CD4-positive, alpha-beta T cell treated with Interleukin-4 for 1 hour (primary cell): ENCODE results near the gene SPEG.
A peak's percentile ranks its signal among the peaks of the same experiment; 100 is the strongest.

ENCODE experiments used
- DNase-seq, 2 donors: peaks; one replicate each; pipeline ENCODE4 v3.0.0-alpha.2; 2020 to 2022

Gene SPEG

DNA sequence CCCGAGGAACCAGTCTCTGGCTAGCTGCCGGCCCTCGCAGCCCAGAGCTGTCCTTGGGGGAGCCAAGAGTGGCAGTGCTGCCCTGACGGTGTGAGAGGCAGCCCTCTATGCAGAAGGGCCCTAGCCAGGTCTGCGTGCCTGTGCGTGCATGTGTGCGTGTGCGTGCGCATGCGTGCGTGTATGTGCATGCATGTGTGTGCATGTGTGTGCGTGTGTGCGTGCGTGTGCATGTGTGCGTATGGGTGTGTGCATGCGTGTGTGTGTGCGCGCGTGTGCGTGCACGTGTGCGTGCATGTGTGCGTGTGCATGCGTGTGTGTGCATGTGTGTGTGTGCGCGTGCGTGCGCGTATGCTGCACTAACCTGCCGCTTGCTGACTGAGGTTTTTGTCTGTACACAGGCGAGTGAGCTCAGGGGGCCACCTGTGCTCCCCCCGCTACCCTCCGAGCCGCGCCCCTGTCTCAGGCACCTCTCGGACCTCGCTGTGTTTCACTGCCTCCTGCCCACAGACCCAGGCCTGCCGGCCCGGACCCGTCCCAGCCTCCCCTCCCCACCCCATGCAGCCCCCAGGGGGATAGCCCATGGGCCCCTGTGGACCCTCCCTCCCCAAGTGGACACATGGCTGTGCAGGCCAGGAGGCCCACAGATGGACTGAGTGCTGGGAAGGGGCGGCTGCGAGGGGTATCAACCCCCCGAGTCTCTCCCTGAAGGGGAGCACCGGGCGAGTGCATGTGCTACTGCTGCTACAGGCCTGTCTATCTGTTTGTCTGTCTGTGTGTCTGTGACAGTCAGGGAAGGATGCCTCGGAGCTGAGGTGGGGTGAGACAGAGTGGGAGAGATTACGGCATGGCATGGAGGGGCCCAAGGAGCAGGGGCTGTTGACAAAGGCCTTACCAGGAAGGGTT lies 31.3 kb downstream of the SPEG start:
- DNase-seq, result no peak

DNA sequence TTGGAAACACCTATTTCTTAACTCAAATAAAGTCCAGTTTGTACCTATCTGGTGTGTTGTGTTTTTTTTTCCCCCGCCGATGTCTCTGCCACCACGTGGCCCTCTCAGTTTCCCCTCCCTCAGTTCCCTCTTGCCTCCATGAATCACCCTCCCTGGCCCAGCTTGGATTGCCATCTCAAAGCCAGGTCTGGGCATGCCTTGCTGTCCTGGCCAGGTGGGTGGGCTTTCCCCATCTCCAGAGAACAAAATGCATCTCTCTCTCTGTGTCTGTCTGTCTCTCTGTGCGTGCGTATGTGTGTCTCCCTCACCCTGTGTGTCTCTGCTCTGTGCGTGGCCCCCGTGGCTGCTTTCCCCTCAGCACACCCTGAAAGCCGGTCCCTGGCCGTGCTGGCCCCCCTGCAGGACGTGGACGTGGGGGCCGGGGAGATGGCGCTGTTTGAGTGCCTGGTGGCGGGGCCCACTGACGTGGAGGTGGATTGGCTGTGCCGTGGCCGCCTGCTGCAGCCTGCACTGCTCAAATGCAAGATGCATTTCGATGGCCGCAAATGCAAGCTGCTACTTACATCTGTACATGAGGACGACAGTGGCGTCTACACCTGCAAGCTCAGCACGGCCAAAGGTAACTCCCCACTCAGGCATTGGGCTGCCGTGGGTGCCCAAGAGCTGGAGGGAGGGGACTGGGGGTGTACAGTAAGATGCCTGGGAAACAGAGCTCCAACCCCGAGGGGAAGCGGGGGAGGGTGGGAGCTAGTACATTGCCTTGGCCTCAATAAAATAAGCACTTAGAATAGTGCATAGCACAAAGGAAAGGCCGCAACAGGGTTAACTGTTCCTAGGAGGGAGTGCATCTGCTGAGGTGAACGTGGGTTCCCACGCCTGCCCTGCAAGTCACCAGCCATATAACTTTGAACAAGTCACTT lies 32.4 kb downstream of the SPEG start:
- no peak for DNase-seq

- DNase-seq, result no peak
Observed at GRCh38 chr2:219467736-219468075, 33.1 kb downstream of the SPEG start.

DNA sequence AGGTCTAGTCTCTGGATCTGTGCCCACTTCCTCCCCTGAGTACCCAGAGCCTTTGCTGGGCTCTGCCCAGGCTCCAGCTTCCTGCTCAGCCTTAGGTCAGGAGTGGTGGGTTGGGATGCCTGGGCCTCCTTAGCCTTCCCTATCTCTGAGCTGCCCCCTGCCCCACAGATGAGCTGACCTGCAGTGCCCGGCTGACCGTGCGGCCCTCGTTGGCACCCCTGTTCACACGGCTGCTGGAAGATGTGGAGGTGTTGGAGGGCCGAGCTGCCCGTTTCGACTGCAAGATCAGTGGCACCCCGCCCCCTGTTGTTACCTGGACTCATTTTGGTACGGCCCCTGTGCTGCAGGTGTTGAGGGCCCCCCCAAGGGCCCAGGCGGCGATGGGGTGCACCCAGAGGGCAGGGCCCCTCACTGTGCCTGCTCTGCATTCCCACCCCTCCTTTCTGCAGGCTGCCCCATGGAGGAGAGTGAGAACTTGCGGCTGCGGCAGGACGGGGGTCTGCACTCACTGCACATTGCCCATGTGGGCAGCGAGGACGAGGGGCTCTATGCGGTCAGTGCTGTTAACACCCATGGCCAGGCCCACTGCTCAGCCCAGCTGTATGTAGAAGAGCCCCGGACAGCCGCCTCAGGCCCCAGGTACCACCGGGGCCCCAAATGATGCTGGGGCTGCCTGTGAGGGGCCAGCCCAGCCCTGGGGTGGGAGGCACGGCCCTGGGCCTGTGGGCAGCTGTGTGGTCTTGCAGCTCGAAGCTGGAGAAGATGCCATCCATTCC lies 34.0 kb downstream of the SPEG start:
- no peak for DNase-seq

DNA sequence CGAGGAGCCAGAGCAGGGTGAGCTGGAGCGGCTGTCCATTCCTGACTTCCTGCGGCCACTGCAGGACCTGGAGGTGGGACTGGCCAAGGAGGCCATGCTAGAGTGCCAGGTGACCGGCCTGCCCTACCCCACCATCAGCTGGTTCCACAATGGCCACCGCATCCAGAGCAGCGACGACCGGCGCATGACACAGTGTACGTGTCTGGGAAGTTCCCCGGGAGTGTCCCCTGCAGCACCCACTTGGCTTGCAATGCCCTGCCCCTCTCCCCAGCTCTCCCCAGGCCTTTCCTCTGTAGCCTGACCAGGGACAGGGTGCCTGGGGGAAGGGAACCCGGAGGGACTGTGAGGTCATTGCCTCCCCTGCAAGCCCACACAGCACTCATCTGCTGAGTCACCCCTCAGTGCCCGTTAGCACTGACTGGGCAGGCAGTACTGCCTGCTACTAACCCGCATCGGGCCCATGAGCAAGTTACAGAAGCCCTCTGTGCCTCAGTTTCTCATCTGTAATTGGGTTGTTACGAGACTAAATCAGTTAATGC lies 34.6 kb downstream of the SPEG start:
- no peak for DNase-seq

GRCh38 chr2:219470429-219470828 lies 35.8 kb downstream of the SPEG start:
- no peak for DNase-seq

DNA sequence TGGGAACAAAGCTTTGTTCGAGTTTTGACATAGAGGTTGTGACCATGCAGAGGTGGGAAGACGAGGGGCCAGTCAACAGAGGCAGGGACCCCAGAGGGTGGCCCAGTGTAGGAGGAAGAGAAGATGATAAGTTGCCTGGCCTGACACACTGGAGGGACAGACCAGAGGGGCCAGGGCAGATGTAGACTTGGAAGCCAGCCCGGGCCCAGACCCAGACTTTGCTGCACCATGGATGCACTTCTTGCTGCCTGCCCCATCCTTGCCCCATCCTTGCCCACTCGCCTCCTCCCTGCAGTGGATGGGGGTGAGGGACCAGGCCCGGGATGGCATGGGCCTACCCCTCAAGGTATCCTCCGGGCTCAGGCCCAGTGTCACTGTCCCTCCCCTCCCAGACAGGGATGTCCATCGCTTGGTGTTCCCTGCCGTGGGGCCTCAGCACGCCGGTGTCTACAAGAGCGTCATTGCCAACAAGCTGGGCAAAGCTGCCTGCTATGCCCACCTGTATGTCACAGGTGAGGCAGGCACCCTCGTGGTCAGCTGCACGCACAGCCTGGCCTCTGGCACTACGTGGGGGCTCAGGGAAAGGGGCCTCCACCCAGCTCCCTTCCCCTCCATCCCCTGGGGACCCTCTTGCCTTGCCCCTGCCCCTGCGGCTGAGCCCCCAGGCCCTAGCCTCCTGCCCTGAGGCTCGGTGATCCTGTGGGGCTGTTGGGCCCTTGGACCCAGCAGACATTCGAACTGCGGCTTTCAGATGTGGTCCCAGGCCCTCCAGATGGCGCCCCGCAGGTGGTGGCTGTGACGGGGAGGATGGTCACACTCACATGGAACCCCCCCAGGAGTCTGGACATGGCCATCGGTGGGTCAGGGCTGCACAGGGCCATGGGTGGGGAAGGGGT lies 37.1 kb downstream of the SPEG start:
- DNase-seq, result no peak

GRCh38 chr2:219472629-219473187 lies 38.1 kb downstream of the SPEG start:
- DNase-seq, result no peak

DNA sequence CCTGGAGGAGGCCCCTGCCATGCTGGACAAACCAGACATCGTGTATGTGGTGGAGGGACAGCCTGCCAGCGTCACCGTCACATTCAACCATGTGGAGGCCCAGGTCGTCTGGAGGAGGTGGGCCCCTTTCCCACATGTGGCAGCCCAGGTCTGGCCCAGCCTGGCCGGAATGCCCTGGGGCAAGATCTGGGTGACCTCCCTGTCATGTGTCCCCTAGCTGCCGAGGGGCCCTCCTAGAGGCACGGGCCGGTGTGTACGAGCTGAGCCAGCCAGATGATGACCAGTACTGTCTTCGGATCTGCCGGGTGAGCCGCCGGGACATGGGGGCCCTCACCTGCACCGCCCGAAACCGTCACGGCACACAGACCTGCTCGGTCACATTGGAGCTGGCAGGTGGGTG lies 38.9 kb downstream of the SPEG start:
- DNase-seq, result no peak

DNA sequence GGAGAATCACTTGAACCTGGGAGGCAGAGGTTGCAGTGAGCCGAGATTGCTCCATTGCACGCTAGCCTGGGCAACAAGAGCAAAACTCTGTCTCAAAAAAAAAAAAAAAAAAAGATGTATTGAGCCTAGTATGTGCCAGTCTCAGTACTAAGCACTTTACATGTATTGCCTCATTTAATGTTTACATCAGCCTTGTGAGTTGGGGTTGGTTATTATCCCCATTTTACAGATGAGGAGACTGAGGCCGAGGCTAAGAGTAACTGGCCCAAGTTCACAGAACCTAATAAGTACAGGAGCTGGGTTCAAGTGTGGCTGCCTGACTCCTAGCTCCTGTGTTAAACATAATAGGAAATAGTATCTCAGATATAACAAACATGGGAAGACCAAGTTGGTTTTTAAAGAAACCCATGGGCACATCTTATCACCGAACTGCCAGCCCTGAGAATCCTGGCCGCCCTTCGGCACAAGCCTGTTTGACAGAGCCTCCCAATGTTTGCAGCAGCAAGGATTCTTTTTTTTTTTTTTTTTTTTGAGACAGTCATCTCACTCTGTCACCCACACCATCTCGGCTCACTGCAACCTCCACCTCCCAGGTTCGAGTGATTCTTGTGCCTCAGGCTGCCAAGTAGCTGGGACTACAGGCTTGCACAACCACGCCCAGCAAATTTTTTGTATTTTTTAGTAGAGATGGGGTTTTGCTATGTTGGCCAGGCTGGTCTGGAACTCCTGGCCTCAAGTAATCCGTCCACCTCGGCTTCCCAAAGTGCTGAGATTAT lies 39.8 kb downstream of the SPEG start:
- no peak for DNase-seq

DNA sequence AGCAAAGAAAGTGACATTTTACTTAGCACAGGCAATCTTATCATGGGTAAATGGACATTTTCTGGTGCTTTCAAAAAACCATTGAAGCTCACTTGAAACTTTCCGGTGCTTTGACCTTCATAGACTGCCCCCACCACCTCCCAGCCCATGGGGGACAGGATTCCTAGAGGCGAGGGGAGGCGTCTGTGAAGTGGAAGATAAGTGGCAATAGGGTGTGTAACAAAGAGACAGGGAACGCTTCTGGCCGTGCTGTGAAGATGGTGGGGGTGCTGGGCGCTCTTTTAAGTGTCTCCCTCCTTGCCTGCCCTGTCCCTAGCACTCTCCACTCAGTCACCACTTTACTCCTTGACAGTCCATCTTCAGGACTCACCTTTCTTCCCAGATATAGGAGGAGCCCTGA lies 40.6 kb downstream of the SPEG start:
- DNase-seq, result no peak

- peak; percentile 45 to 48 for DNase-seq
Observed at GRCh38 chr2:219475697-219476651, 41.3 kb downstream of the SPEG start.

DNA sequence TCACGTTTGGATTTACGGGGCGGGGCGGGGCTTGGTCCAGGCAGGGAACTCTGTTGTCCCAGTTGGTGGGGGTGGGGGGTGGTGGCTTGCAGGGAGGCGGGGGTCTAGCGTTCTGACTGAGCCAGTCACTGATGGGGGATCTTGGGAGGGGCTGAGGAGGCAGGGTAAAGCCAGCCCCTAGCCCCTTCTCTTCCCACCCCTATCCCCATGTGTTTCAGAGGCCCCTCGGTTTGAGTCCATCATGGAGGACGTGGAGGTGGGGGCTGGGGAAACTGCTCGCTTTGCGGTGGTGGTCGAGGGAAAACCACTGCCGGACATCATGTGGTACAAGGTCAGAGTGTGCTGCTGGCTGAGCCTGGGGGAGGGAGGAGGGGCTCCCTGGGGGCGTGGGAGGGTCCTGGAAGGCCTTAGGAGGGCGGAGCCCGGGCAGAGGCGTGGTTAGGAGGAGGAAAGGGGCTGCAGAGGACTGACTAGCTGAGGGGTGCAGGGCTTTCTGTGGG lies 42.1 kb downstream of the SPEG start:
- no peak for DNase-seq

DNA sequence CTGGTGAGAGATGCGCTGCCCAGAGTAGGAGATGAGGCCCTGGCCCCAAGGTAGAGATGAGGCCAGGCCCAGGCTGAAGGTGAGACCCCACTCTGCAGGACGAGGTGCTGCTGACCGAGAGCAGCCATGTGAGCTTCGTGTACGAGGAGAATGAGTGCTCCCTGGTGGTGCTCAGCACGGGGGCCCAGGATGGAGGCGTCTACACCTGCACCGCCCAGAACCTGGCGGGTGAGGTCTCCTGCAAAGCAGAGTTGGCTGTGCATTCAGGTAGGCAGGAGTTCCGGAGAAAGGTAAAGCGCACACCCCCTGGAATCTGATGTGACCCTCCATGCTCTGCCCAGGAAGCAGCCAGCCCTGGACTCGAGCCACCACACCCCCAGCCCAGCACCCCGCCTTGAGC lies 42.5 kb downstream of the SPEG start:
- no peak for DNase-seq

DNA sequence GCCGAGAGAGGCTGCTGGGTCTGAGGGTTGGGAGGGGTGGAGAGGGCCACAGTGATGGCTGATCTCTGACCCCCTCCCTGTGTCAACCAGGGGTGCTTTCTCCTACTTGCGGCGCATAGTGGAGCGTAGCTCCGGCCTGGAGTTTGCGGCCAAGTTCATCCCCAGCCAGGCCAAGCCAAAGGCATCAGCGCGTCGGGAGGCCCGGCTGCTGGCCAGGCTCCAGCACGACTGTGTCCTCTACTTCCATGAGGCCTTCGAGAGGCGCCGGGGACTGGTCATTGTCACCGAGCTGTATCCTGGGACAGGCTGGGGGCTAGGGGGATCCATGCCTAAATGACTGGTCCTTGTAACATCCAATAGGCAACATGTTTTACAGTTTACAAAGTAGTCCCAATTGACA lies 43.2 kb downstream of the SPEG start:
- no peak for DNase-seq

GRCh38 chr2:219478916-219479315 lies 44.3 kb downstream of the SPEG start:
- DNase-seq, result no peak

DNA sequence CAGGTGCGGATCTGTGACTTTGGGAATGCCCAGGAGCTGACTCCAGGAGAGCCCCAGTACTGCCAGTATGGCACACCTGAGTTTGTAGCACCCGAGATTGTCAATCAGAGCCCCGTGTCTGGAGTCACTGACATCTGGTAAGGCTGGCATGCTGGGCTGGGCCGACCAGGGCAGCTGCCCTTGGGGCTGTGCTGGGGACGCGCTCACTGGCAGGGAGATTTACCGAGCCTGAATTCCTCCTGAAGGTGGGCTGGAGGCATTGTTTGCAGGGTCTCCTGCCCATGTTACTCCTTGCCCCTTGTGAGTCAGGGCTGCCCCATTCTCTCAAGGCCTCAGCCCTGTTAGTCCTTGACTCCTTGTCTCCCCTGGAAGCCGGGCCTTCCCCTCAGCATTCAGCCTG lies 45.4 kb downstream of the SPEG start:
- DNase-seq, result no peak

- DNase-seq, result no peak
Observed at GRCh38 chr2:219482674-219483405, 48.2 kb downstream of the SPEG start.
